ENCODE results near the gene RPS6KB2. TPM values are rescaled to one million over a fixed set of nuclear protein-coding genes. Genes with fewer than 3 reads are reported as not detected.

The RPS6KB2 gene
- total RNA-seq, 4 donors from 2014 or later = 22.2 to 35.4 (median 27.0) TPM

- no peak for TF ChIP-seq CTCF (IDR thresholded peaks at IDR 0.05; ENCODE audit: low read depth)
Measured at GRCh38 chr11:67387069-67387468, 41.2 kb upstream of the RPS6KB2 start.

- no peak for TF ChIP-seq CTCF (IDR thresholded peaks at IDR 0.05; ENCODE audit: low read depth)
Measured at GRCh38 chr11:67387518-67387917, 40.8 kb upstream of the RPS6KB2 start.

- TF ChIP-seq CTCF (IDR thresholded peaks at IDR 0.05; ENCODE audit: low read depth) = no peak
Measured at GRCh38 chr11:67389477-67389876, 38.8 kb upstream of the RPS6KB2 start.

- TF ChIP-seq CTCF (IDR thresholded peaks at IDR 0.05; ENCODE audit: low read depth) = no peak
Measured at GRCh38 chr11:67390947-67391303, 37.4 kb upstream of the RPS6KB2 start.

- TF ChIP-seq CTCF (IDR thresholded peaks at IDR 0.05; ENCODE audit: low read depth) = no peak
Measured at GRCh38 chr11:67391304-67392182, 36.8 kb upstream of the RPS6KB2 start, which contains the start of gene RAD9A. TSS of gene RAD9A (plus strand) at chr11:67391986. CDS start at chr11:67392045, 59 bp downstream.

GRCh38 chr11:67392183-67392715, 36.0 kb upstream of the RPS6KB2 start:
- TF ChIP-seq CTCF (IDR thresholded peaks at IDR 0.05; ENCODE audit: low read depth) = no peak

- TF ChIP-seq CTCF (IDR thresholded peaks at IDR 0.05; ENCODE audit: low read depth) = no peak
Measured at GRCh38 chr11:67393437-67393836, 34.9 kb upstream of the RPS6KB2 start.

Measured in subcutaneous adipose tissue (tissue), 4 donors.